Measurements from ENCODE around the gene CENPB.
"Not testable (repeated sequence)": the region's sequence is repeated elsewhere in the genome, so short reads cannot be mapped to it uniquely, and the experiment has no call there.

The CENPB gene

GRCh38 chr20:3786665-3787323 lies at the start of gene CENPB:
TSS of gene CENPB (minus strand) at chr20:3786740. CDS start at chr20:3786483, 257 bp downstream.
- peaks cover 32% of the 10 kb centered on the region for H3K27me3 Mint-ChIP-seq (ENCODE audit: low read depth, poor library complexity)
- H3K36me3 Mint-ChIP-seq (ENCODE audit: low read depth) = peaks cover 6% of the 10 kb centered on the region
- TF ChIP-seq CTCF (IDR thresholded peaks at IDR 0.05) = peak; percentile 63
- peaks cover 24% of the 10 kb centered on the region for H3K4me1 Mint-ChIP-seq
- H3K4me3 Mint-ChIP-seq = peak within 1 kb of the TSS; percentile 85
- DNase-seq = peak; percentile 97
- no peak within 1 kb of the TSS for H3K27ac Mint-ChIP-seq
- no peaks in the 10 kb centered on the region for H3K9me3 Mint-ChIP-seq

DNA sequence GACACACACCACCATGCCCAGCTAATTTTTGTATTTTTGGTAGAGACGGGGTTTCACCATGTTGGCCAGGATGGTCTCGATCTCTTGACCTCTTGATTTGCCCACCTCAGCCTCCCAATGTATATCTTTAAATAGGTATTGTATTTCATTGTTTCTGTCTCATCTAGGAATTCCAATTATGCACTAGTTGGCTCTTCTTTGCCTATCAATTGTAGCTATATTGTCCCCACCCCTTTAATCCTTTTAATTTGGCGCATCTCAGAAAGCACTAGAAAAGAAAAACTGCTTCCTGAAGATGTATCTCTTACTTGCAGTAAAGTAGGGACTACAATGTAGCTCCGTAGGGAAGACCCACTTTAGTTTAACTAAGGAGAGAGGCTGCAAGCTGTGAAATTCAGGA lies 49.6 kb upstream of the CENPB start:
- Mint-ChIP-seq H3K27me3 (ENCODE audit: low read depth, poor library complexity) (peaks cover 14% of the 10 kb centered on the region), H3K36me3 (ENCODE audit: low read depth) (peaks cover 9% of the 10 kb centered on the region), H3K27ac (no peak overlapping the region), H3K4me3 (no peak overlapping the region), H3K4me1 (no peaks in the 10 kb centered on the region), H3K9me3 (peaks cover 10% of the 10 kb centered on the region)
- DNase-seq = no peak
- no peak for TF ChIP-seq CTCF (IDR thresholded peaks at IDR 0.05)

DNA sequence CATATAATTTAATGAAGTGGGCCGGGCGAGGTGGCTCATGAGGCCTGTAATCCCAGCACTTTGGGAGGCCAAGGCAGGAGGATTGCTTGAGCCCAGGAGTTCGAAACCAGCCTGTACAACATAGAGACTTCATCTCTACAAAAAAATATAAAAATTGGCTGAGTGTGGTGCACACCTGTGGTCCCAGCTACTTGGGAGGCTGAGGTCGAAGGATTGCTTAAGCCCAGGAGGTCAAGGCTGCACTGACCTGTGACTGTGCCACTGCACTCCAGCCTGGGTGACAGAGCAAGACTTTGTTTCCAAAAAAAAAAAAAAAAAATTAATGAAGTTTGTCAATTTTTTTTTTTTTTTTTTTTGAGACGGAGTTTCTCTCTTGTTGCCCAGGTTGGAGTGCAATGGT lies 43.4 kb upstream of the CENPB start:
- H3K36me3 Mint-ChIP-seq (ENCODE audit: low read depth); H3K4me3 Mint-ChIP-seq; H3K27ac Mint-ChIP-seq; H3K9me3 Mint-ChIP-seq; DNase-seq; H3K4me1 Mint-ChIP-seq: not testable (repeated sequence)
- peaks cover 10% of the 10 kb centered on the region for H3K27me3 Mint-ChIP-seq (ENCODE audit: low read depth, poor library complexity)

- Mint-ChIP-seq H3K9me3 (no peaks in the 10 kb centered on the region), H3K36me3 (ENCODE audit: low read depth) (peaks cover 5% of the 10 kb centered on the region), H3K27me3 (ENCODE audit: low read depth, poor library complexity) (peaks cover 6% of the 10 kb centered on the region), H3K4me3 (no peak overlapping the region), H3K27ac (no peak overlapping the region), H3K4me1 (no peaks in the 10 kb centered on the region)
- no peak for TF ChIP-seq CTCF (IDR thresholded peaks at IDR 0.05)
- no peak for DNase-seq
Measured at GRCh38 chr20:3828798-3829197, 42.3 kb upstream of the CENPB start.

GRCh38 chr20:3826420-3826819 lies 39.9 kb upstream of the CENPB start:
- DNase-seq = no peak
- peaks cover 5% of the 10 kb centered on the region for H3K36me3 Mint-ChIP-seq (ENCODE audit: low read depth)
- no peaks in the 10 kb centered on the region for H3K9me3 Mint-ChIP-seq
- no peak overlapping the region for H3K4me3 Mint-ChIP-seq
- TF ChIP-seq CTCF (IDR thresholded peaks at IDR 0.05) = no peak
- no peak overlapping the region for H3K27ac Mint-ChIP-seq
- H3K4me1 Mint-ChIP-seq = peaks cover 6% of the 10 kb centered on the region
- H3K27me3 Mint-ChIP-seq (ENCODE audit: low read depth, poor library complexity) = peaks cover 3% of the 10 kb centered on the region

DNA sequence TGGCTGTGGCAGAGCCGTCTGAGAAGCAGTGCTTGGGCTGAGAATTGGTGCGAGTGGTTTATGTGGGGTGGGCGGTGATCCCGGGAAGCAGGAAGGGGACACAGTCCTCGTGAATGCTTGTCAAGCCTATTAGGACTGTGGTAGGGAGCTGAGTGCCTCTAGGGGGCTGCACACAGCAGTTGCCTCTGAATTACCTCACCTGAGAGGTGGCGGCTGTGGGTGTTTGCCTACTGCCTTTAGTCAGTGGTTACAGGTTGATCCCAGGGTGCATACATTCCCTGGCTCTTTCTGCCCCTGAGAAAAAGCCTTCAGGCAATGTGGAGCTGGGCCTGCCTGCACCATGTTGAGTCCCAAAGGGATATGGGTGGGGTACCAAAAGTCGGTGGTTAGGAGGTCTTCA lies 39.0 kb upstream of the CENPB start:
- Mint-ChIP-seq H3K27ac (no peak overlapping the region), H3K27me3 (ENCODE audit: low read depth, poor library complexity) (peaks cover 6% of the 10 kb centered on the region), H3K4me1 (peaks cover 13% of the 10 kb centered on the region), H3K36me3 (ENCODE audit: low read depth) (peaks cover 2% of the 10 kb centered on the region), H3K4me3 (no peak overlapping the region), H3K9me3 (no peaks in the 10 kb centered on the region)
- no peak for DNase-seq
- no peak for TF ChIP-seq CTCF (IDR thresholded peaks at IDR 0.05)
